GM18505 (cell line): Measurements from ENCODE around the gene RINT1.
"Not testable (repeated sequence)": the region's sequence is repeated elsewhere in the genome, so short reads cannot be mapped to it uniquely, and the experiment has no call there.

Source experiments
- ATAC-seq: cut with Tn5 transposase; IDR thresholded peaks from one replicate; pipeline ENCODE4 v1.9.1; 2021; ENCODE audit not compliant: unreplicated experiment
- POLR2A ChIP-seq: IDR thresholded peaks from 4 replicates; pipeline ENCODE4 v1.6.1; 2011; ENCODE audit warnings: borderline replicate concordance; ENCODE audit not compliant: insufficient read depth, insufficient read length; ENCODE audit errors: extremely low read depth

The RINT1 gene

DNA sequence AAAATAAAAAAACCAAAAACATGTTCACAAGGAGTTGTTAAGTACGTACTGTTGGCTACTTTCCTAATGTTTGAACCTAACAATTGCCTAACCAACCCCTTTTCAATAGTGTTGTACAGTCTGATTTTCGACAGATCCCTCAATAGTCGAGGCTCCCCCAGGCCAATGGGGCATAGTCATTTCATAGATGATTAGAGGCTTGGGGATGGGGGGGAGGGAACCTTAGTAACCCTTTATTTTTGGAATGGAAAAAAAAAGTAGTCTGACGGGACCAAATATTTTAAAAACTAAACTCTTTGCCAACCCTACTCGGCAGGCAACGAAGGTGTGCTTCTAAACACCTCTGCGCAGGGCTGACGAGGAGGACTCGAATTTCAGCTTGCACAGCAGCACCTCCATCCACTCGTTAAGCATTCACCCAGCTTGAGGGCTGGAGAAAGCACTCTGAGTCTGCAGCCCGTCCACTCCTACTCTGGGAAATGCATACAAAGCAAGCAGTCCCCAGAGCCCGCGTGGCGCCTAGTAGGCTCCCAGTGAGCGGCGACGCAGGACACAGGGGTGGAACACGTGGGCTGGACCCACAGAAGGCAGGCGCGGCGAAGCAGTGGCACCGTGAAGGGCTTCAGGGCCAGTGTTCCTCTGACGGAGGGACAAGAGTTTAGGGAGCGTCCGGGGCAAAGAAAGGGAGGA is 10.8 kb upstream of the RINT1 start:
- ATAC-seq: peak; percentile 28
- no peak for TF ChIP-seq POLR2A

DNA sequence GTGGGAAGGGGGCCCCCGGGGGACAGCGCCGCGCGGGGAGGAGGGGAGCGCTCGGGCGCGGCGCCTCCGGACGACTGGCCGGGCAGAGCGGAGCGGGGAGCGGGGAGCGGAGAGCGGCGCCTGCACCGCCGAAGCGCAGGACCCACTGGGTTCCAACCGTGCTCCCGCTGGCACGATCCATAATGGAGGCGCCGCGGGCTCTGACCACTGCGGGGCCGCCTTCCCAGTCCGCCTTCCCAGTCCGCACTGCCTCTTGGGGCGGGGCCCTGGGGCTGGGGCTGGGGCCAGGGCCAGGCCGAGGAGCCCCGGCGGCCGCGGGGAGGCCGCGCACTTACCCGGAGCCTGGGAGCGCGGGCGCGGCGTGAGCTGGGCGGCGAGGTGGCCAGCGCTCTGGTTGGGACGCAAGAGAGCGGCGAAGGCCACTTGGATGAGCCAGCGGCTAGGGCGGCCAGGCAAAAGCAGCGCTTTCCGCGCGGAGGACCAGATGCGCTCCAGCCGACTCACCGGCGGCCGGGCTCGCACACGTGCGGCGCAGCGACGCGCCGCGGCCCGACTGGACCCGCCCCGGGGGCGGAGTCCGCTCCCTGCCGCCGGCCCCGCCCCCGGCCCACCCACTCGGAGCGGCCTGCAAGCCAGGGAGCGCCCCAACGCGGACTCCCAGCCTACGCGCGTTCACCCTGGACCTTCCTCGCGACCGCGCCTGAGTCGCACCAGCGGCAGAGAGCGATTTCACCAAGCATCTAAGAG is 10.1 kb upstream of the RINT1 start, which contains the start of gene PUS7:
Gene PUS7 (minus strand): TSS at position 555 of the 747 bp plus-strand sequence. CDS start 13,759 bp downstream, outside the sequence.
- ATAC-seq: peak; percentile 84
- peak; percentile 81 for TF ChIP-seq POLR2A

DNA sequence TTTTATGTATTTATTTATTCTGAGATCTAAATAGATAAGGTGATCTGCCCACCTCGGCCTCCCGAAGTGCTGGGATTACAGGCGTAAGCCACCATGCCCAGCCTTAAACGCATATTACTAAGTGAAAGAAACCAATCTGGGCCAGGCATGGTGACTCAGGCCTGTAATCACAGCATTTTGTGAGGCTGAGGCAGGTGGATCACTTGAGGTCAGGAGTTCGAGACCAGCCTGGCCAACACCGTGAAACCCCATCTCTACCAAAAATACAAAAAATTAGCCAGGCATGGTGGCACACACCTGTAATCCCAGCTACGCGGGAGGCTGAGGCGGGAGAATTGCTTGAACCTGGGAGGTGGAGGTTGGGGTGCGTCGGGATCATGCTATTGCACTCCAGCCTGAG is 7.6 kb upstream of the RINT1 start:
- not testable (repeated sequence) for ATAC-seq

DNA sequence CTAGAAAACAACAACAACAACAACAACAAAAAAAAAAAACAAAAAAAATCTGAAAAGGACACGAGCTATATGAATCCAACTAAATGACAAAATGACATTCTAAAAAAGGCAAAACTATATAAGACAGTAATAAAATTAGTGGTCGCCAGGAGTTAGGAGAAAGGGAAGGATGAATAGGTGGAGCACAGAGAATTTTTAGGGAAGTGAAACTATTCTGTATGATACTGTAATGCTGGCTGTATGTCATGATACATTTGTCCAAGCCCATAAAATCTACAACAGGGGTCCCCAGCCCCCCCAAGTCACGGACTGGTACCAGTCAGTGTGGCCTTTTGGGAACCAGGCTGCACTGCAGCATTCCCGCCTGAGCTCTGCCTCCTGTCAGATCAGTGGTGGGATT is 7.2 kb upstream of the RINT1 start:
- ATAC-seq: no peak

DNA sequence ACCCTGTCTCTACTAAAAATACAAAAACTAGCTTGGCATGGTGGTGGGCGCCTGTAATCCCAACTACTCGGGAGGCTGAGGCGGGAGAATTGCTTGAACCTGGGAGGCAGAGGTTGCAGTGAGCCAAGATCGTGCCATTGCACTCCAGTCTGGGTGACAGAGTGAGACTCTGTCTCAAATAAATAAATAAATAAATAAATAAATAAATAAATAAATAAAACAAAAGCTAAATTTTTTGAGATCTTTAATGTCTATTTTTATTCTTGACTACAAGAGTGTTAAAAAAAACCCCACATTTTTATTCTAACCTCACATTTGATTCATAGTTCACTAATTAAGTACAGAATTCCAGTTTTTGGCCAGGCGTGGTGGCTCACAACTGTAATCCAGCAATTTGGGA is 4.3 kb upstream of the RINT1 start:
- ATAC-seq: not testable (repeated sequence)

More for the DNA sequence above, 7.2 kb upstream of the RINT1 start:
- TF ChIP-seq POLR2A: no peak

DNA sequence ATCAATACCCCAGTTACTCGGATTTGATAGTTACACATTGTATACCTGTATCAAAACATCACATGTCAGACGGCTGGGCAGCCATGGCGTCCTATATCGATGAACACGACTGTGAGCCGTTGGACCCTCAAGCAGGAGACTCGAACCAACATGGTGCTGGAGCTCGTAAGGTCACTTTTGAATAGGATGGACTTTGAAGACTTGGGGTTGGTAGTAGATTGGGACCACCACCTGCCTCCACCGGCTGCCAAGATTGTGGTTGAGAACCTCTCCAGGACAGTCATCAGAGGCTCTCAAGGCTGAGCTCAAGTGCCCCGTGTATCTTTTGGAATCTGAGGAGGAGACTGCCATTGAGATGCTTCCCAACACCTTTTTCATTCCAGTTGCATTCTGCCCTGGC is 1.9 kb upstream of the RINT1 start:
- ATAC-seq: no peak
- TF ChIP-seq POLR2A: no peak

DNA sequence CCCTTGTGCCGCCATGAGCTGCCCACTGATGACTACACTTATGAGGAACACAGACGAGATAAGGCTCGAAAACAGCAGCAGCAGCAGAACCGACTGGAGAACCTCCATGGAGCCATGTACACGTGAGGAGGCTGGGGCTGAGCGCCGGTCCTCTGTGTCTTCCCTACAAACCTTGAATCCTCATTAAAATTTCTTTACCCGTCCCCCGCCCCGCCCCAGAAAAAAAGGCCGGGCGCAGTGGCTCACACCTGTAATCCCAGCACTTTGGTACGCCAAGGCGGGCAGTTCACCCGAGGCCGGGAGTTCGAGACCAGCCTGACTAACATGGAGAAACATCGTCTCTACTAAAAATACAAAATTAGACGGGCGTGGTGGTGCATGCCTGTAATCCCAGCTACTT is 1.5 kb upstream of the RINT1 start:
- no peak for ATAC-seq
- TF ChIP-seq POLR2A: no peak

DNA sequence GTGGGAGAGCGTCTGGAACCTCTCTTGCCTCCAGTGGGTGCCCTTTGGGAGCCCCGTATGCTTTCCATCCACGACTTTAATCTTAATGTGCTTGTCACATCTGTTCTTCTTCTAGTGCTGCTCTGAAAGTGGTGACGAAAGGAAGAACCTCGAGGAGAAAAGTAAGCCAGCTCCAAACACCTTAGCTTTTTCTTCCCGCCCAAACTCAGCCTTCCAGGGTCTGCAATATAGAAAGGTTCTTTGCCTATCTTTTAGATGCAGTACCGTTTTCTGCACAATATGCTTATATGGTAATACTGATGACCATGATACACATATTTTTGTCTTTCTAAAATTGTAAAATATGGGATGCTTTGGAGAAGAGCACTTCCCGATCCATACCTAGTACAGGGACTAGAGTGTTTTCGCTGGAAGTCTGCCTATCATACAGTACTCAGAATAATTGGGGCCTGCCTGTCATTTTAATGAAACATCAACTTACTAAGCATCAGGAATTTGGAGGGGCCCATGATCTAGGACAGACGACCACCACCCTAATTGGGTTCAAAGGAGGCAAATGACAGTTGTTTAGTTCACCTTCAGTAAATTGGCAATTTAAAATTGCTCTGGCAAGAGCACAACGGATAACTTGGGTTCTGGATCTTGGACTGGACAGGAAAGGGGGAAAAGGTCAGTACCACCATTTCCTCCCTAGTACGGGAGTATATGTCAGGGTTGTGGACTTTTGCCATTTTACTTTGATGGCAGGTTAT is 884 bp downstream of the RINT1 start:
- ATAC-seq: no peak
- TF ChIP-seq POLR2A: no peak

DNA sequence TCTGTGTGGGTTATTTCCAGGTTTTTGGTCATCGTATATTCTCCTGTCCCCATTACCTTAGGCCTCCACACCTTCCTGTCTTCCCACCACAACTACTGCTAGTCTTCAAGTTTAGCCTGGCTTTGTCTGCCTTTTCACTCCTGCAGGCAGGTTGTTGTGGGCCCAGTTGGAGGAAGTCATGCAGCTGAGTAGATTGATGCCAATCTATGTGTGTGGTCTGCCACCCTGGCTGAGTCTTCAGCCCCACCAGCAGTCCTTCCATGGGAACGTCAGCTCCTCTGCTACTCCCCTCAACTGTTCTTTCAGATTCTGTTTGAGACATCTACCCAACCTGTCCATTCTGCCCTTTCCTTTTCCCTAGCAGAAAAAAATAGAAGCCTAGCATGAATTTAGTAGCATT is 6.3 kb downstream of the RINT1 start:
- no peak for ATAC-seq
- no peak for TF ChIP-seq POLR2A

DNA sequence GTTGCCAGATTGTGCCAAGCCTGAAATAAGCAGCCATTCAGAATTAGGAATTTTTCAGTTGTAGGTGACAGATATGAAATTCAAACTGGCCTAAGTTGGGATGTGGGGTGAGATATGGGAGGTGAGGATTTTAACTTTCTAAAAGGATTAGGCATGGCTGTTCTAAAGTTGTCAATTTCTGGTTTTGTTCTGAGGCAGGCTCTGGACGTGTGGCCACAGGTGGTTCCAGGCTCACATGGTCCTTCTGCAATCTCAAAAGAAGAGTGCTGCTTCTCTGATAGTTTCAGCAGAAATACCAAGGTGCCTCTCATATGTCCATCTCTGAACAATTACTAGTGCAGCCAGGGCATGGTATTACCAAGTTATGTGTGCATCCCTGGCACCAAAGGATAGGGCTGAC is 27.9 kb downstream of the RINT1 start:
- no peak for TF ChIP-seq POLR2A
- ATAC-seq: no peak

DNA sequence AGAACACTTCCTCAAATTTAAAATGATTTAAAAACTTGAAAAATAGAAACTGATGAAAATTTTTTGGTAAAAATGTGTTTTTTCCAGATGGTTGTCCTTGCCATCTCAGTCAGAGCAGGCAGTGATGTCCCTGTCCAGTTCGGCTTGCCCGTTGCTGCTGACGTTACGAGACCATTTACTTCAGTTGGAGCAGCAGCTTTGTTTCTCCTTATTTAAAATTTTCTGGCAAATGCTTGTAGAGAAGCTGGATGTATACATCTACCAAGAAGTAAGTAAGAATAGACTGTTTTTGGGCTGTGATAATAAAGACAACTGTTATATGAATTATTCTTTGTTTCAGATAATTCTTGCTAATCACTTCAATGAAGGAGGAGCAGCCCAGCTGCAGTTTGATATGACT is 33.2 kb downstream of the RINT1 start:
- no peak for ATAC-seq
- no peak for TF ChIP-seq POLR2A

DNA sequence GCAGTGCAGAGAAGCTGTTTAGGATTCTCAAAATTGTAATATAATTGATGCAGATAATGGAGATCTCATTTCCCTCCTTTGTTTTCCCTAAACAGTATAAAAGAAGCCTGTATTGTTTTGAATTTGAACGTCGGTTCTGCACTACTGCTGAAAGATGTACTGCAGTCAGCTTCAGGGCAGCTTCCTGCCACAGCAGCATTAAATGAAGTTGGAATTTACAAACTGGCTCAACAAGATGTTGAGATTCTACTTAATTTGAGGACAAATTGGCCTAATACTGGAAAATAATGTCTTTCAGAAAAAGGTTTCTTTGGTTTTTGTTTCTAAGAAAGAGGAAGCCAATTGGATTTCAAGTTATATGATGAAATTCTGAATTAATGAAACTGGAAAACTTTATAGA is 35.0 kb downstream of the RINT1 start:
- no peak for ATAC-seq
- no peak for TF ChIP-seq POLR2A

DNA sequence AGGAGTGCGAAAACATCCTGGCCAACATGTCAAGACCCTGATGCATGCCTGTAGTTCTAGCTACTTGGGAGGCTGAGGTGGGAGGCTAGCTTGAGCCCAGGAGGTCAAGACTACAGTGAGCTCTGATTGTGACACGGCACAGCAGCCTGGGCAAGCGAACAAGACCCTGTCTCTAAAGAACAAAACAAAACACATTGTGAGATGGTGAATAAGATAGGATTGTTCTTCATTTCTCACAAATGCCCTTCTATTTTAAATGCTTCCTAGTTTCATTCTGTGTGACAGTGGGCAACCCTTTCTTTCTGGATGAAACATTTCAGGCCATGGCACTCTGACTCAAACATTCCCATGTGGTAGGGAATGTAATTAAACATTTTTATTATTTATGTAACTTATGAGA is 35.8 kb downstream of the RINT1 start:
- no peak for TF ChIP-seq POLR2A
- no peak for ATAC-seq

DNA sequence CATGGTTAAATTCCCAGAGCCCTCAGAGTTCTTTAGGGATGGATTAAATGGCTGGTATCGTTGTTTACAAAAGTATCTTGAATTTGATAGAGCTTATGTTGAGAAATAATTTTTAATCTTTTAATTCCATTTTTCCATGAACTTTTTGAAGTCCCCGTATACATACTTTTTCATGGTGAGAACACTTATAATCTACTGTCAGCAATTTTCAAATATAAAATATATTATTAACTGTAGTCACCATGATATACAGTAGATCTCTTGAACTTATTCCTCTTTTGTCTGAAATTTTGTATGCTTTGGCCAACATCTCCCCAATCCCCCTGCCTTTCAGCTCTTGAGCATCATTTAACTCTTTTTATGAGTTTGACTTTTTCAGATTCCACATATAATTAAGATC is 39.9 kb downstream of the RINT1 start:
- no peak for TF ChIP-seq POLR2A
- no peak for ATAC-seq

DNA sequence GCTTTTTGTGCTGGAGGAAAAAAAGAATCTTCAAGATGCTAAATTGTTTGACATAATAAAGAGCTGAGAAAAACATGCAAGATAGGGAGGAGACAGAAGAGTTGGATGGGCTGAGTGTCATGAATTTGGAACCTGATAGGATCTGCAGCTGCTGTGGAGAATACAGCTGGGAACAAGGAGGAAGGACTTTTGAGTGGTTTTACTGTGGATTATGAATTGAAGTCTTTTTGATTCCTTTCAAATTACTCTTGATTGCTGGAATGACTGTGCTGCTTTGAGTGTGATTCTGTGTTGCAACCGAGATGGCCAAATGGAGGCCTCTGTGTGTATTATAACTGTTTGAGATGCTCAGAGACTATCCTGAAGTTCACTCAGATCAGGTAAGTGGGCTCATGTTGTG is 45.2 kb downstream of the RINT1 start:
- no peak for ATAC-seq

More for the DNA sequence above, 45.2 kb downstream of the RINT1 start:
- TF ChIP-seq POLR2A: no peak
